A549 (cell line): ENCODE results near the gene TBC1D22A. TPM values are rescaled to one million over a fixed set of nuclear protein-coding genes. Genes with fewer than 3 reads are reported as not detected.

Source experiments
- ATAC-seq, 2 experiments: fragments of 200-7000 bp in 1 of 2; fragments of >200 bp in 1 of 2; cut with Nextera tagmentation in 1 of 2; cut with Tn5 transposase in 1 of 2; 3 replicates each; pipeline versions ENCODE4 v1.8.0 to v1.9.1; 2018 to 2020; ENCODE audit warnings: mild to moderate bottlenecking in 1 of 2, moderate library complexity in 1 of 2
- CTCF ChIA-PET: fragments of 300-600 bp; sonication (Branson Sonifier 250); formaldehyde crosslinking; extraction: SDS; loops from one replicate; lab custom pipeline; 2021; ENCODE audit warnings: antibody characterized with exemption, inconsistent platforms; lab: Yijun Ruan, JAX
- POLR2A ChIA-PET: fragments of 350-600 bp; formaldehyde crosslinking; extraction: SDS; loops from one replicate; lab custom pipeline; 2021; ENCODE audit warnings: antibody characterized with exemption, inconsistent platforms; lab: Yijun Ruan, JAX
- DNase-seq, 2 experiments: peaks; one replicate each; pipeline versions ENCODE4 v3.0.0 to v3.0.0-alpha.2; 2011 to 2016; ENCODE audit warnings: low read depth in 1 of 2, low spot score in 1 of 2
- FAIRE-seq: peaks from 2 replicates; lab custom pipeline; 2011; peaks lifted over from hg19 to GRCh38; lab: Jason Lieb, UNC
- H3K27ac ChIP-seq, 2 experiments: fragments of >200 bp; sonication (Bioruptor Twin); formaldehyde crosslinking; 3 replicates each; pipeline ENCODE4 v1.5.1; 2016 to 2017
- H3K4me1 ChIP-seq: fragments of >200 bp; sonication (Bioruptor Twin); formaldehyde crosslinking; 3 replicates; pipeline ENCODE4 v1.6.1; 2016
- H3K4me2 ChIP-seq: fragments of >200 bp; sonication (Bioruptor Twin); formaldehyde crosslinking; 3 replicates; pipeline ENCODE4 v1.6.1; 2016
- H3K4me3 ChIP-seq: fragments of >200 bp; sonication (Bioruptor Twin); formaldehyde crosslinking; 3 replicates; pipeline ENCODE4 v1.5.1; 2016
- H3K9me3 ChIP-seq: fragments of >200 bp; sonication (Bioruptor Twin); formaldehyde crosslinking; 3 replicates; pipeline ENCODE4 v1.6.1; 2016
- ATOH8 ChIP-seq: fragments of 250-450 bp; sonication (Bioruptor Pico); IDR thresholded peaks from 2 replicates; pipeline ENCODE4 v1.5.0; 2020; ENCODE audit warnings: low read depth, mild to moderate bottlenecking, moderate library complexity
- BHLHE40 ChIP-seq: IDR thresholded peaks from 2 replicates; pipeline ENCODE4 v1.6.1; 2012; ENCODE audit warnings: low read depth, low read length, inconsistent platforms
- CHD4 ChIP-seq: fragments of 200-600 bp; sonication (generic); IDR thresholded peaks from 2 replicates; pipeline ENCODE4 v1.6.1; 2016; ENCODE audit warnings: antibody characterized with exemption, mild to moderate bottlenecking, borderline replicate concordance
- CTCF ChIP-seq: fragments of >200 bp; sonication (Bioruptor Twin); formaldehyde crosslinking; IDR thresholded peaks from 3 replicates; pipeline ENCODE4 v1.5.1; 2016
- EHF ChIP-seq: fragments of 250-450 bp; sonication (Bioruptor Pico); IDR thresholded peaks from 2 replicates; pipeline ENCODE4 v1.5.0; 2020; ENCODE audit warnings: mild to moderate bottlenecking
- ELK1 ChIP-seq: fragments of 150-350 bp; IDR thresholded peaks from 2 replicates; pipeline ENCODE4 v1.6.1; 2014; ENCODE audit warnings: low read depth, mild to moderate bottlenecking, low read length
- FOSB ChIP-seq: fragments of 250-450 bp; sonication (Bioruptor Pico); IDR thresholded peaks from 2 replicates; pipeline ENCODE4 v1.5.0; 2020; ENCODE audit warnings: mild to moderate bottlenecking, moderate library complexity
- HDAC2 ChIP-seq: fragments of 200-600 bp; sonication (generic); IDR thresholded peaks from 2 replicates; pipeline ENCODE4 v1.6.1; 2016
- HEYL ChIP-seq: fragments of 250-450 bp; sonication (Bioruptor Pico); IDR thresholded peaks from 2 replicates; pipeline ENCODE4 v1.8.0; 2021; ENCODE audit warnings: mild to moderate bottlenecking, moderate library complexity
- HOXA7 ChIP-seq: fragments of 250-450 bp; sonication (Bioruptor Pico); IDR thresholded peaks from 2 replicates; pipeline ENCODE4 v1.5.0; 2020; ENCODE audit warnings: mild to moderate bottlenecking, moderate library complexity
- HOXB5 ChIP-seq: fragments of 250-450 bp; sonication (Bioruptor Pico); IDR thresholded peaks from 2 replicates; pipeline ENCODE4 v1.5.0; 2020; ENCODE audit warnings: mild to moderate bottlenecking, moderate library complexity
- JUN ChIP-seq, 2 experiments: fragments of >200 bp; sonication (Bioruptor Twin); formaldehyde crosslinking; IDR thresholded peaks; 2 replicates in 1 of 2; 3 replicates in 1 of 2; pipeline ENCODE4 v1.6.1; 2016 to 2017
- KDM1A ChIP-seq: fragments of 200-600 bp; sonication (generic); IDR thresholded peaks from 2 replicates; pipeline ENCODE4 v1.6.1; 2016; ENCODE audit warnings: low read depth, mild to moderate bottlenecking
- KDM5A ChIP-seq: fragments of 200-600 bp; sonication (generic); IDR thresholded peaks from 2 replicates; pipeline ENCODE4 v1.6.1; 2016; ENCODE audit warnings: antibody characterized with exemption, mild to moderate bottlenecking
- NPAS2 ChIP-seq: fragments of 250-450 bp; sonication (Bioruptor Pico); IDR thresholded peaks from 2 replicates; pipeline ENCODE4 v1.8.0; 2022; ENCODE audit warnings: mild to moderate bottlenecking, moderate library complexity, borderline replicate concordance
- NR3C1 ChIP-seq: fragments of >200 bp; sonication (Bioruptor Twin); formaldehyde crosslinking; IDR thresholded peaks from 3 replicates; pipeline ENCODE4 v1.6.1; 2017
- PBX3 ChIP-seq: IDR thresholded peaks from 2 replicates; pipeline ENCODE4 v1.6.1; 2012
- POLR2A ChIP-seq: IDR thresholded peaks from 2 replicates; pipeline ENCODE4 v1.6.1; 2012; ENCODE audit warnings: mild to moderate bottlenecking, low read length
- RARB ChIP-seq: fragments of 250-450 bp; sonication (Bioruptor Pico); IDR thresholded peaks from 2 replicates; pipeline ENCODE4 v1.8.0; 2021; ENCODE audit warnings: mild to moderate bottlenecking, moderate library complexity
- RFX5 ChIP-seq: fragments of 450-650 bp; IDR thresholded peaks from 2 replicates; pipeline ENCODE4 v1.7.1; 2014; ENCODE audit warnings: antibody characterized with exemption, mild to moderate bottlenecking, moderate library complexity
- RNF2 ChIP-seq: fragments of 200-600 bp; sonication (generic); IDR thresholded peaks from 2 replicates; pipeline ENCODE4 v1.6.1; 2016; ENCODE audit warnings: low read depth, mild to moderate bottlenecking, antibody characterized with exemption, moderate library complexity, borderline replicate concordance
- SMC3 ChIP-seq: fragments of >200 bp; sonication (Bioruptor Twin); formaldehyde crosslinking; IDR thresholded peaks from 3 replicates; pipeline ENCODE4 v1.6.1; 2018; ENCODE audit warnings: inconsistent platforms
- TFCP2L1 ChIP-seq: fragments of 250-450 bp; sonication (Bioruptor Pico); IDR thresholded peaks from 2 replicates; pipeline ENCODE4 v1.5.0; 2021; ENCODE audit warnings: mild to moderate bottlenecking
- ZFP36 ChIP-seq: fragments of 450-650 bp; IDR thresholded peaks from 2 replicates; pipeline ENCODE4 v1.6.1; 2014; ENCODE audit warnings: borderline replicate concordance; ENCODE audit not compliant: partially characterized antibody
- WGBS: methylation state at CpG from one replicate; pipeline ENCODE4 v1.1.6; 2017; ENCODE audit errors: missing lambda C conversion rate; 5-methylcytosine and 5-hydroxymethylcytosine counted together
- polyA plus RNA-seq, 4 experiments: library from polyadenylated mRNA; depleted of rRNA in 3 of 4; stranded (reverse); fragments of >200 nt; fragmentation: RNase III in 1 of 4; extraction: RNeasy Plus Mini Kit Qiagen cat#74134 plus additional on column Dnase treatment in 1 of 4; gene quantifications; 2 replicates in 3 of 4; 3 replicates in 1 of 4; pipeline ENCODE4 v1.2.3, GENCODE V29; 2011 to 2017

The TBC1D22A gene
- polyA plus RNA-seq, 2 of the 4 experiments (the other 2 are of a cell fraction): 8.9 to 10.8 TPM

- Histone ChIP-seq H3K27ac (no peak overlapping the region), H3K9me3 (peaks cover 3% of the 10 kb centered on the region; the same call in 1 of the 3 replicates), H3K4me3 (no peak overlapping the region), H3K4me1 (no peaks in the 10 kb centered on the region), H3K4me2 (no peak overlapping the region)
- TF ChIP-seq NR3C1 (no peak), NPAS2 (CRISPR knock-in tag) (no peak), KDM1A (no peak), CHD4 (no peak), ZFP36 (no peak), HOXB5 (CRISPR knock-in tag) (no peak), RARB (CRISPR knock-in tag) (no peak), TFCP2L1 (CRISPR knock-in tag) (no peak), RNF2 (no peak), ATOH8 (CRISPR knock-in tag) (no peak), FOSB (CRISPR knock-in tag) (no peak), POLR2A (no peak)
- POLR2A ChIA-PET: no interaction called here
- ATAC-seq (no peak), DNase-seq (no peak), FAIRE-seq (no peak)
- CTCF ChIA-PET: interaction anchor here (0.8 kb wide), 1 partner anchor 12 kb away, joined by 3 read pairs; no protein-coding TSS in a partner anchor
Observed at GRCh38 chr22:46922037-46922436, 159.6 kb downstream of the TBC1D22A start.

- no peak for FAIRE-seq
- Histone ChIP-seq H3K27ac (no peak overlapping the region), H3K9me3 (peaks cover 3% of the 10 kb centered on the region; the same call in 1 of the 3 replicates), H3K4me3 (no peak overlapping the region), H3K4me1 (no peaks in the 10 kb centered on the region), H3K4me2 (no peak overlapping the region)
- CTCF ChIA-PET: no interaction called here
- POLR2A ChIA-PET: no interaction called here
- no peak for TF ChIP-seq PBX3
- no peak for TF ChIP-seq HEYL (CRISPR knock-in tag)
- TF ChIP-seq KDM5A: no peak
- TF ChIP-seq CTCF: no peak
- 93% methylated on average over 8 of the region's 10 CpGs for WGBS
- DNase-seq: no peak
- no peak for ATAC-seq
Observed at GRCh38 chr22:46923394-46923793, 160.9 kb downstream of the TBC1D22A start.

GRCh38 chr22:46925818-46926217 lies 163.4 kb downstream of the TBC1D22A start:
- ChIA-PET CTCF (no interaction called here), POLR2A (no interaction called here)
- TF ChIP-seq KDM5A: no peak
- TF ChIP-seq NPAS2 (CRISPR knock-in tag): no peak
- TF ChIP-seq FOSB (CRISPR knock-in tag): no peak
- TF ChIP-seq ELK1: no peak
- no peak for TF ChIP-seq SMC3
- TF ChIP-seq CTCF: no peak
- no peak for TF ChIP-seq EHF (CRISPR knock-in tag)
- no peak for TF ChIP-seq BHLHE40
- TF ChIP-seq ATOH8 (CRISPR knock-in tag): no peak
- TF ChIP-seq TFCP2L1 (CRISPR knock-in tag): no peak
- TF ChIP-seq JUN (IDR thresholded peaks at IDR 0.05): no peak
- no peak for TF ChIP-seq RFX5
- no peak for TF ChIP-seq PBX3
- TF ChIP-seq HDAC2: no peak
- no peak for TF ChIP-seq HOXA7
- H3K9me3 ChIP-seq: peaks cover 3% of the 10 kb centered on the region; the same call in 1 of the 3 replicates
- H3K4me2 ChIP-seq: no peak overlapping the region
- FAIRE-seq: no peak
- no peak overlapping the region for H3K27ac ChIP-seq
- H3K4me3 ChIP-seq: no peak overlapping the region
- 64% methylated on average over 3 of the region's 3 CpGs for WGBS
- no peak for ATAC-seq
- H3K4me1 ChIP-seq: no peaks in the 10 kb centered on the region
- DNase-seq: no peak
